Globus pallidus (tissue), 1 donor: ENCODE measurements around the gene CHIC2.
A peak's percentile ranks its signal among the peaks of the same experiment; 100 is the strongest.

Experiments
- DNase-seq: peaks from one replicate; pipeline ENCODE4 v3.0.0-alpha.2; 2015; ENCODE audit warnings: low spot score

Gene CHIC2

DNA sequence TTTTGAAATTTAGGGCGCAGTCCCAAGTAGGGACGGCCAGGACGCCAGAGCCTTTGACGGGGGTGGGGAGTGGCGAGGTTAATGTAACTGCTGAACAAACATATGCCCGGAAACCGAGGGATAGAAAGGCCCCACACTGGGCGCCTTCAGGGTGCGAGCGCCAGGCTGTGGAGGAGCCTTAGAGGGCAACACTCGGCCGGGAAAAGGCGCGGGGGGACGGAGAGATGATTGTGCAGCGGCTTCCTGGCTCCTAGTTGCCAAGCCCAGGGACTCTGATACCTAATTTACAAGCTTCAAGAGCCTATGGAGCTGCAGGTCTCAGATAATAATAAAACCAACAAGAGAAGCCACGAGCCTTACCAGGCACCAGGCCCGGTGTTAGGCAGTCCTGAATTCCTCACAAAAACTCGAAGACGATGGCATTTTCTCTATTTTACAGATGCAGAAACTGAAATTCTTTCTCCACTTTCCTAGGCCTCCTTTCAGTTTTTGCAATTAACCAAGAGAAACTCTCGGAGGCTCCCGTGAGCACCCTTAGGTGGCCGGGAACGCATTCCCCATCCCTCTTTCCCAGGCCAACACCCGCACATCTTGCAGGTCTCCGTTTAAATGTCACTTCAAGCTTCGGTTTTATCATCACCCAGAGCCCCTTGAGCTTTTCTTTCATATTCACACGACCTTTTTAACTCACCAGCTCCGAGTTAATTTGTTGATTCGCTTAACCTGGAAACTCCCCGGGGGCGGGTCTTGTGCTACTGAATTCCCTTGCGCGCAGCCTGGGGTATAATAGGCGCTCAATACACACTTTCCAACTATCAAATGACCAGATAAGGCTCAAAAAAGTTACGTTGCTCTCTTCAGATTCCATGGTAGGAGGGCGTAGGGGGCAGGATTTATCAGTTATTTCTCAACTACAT is 29.2 kb upstream of the CHIC2 start:
- DNase-seq, result no peak

DNA sequence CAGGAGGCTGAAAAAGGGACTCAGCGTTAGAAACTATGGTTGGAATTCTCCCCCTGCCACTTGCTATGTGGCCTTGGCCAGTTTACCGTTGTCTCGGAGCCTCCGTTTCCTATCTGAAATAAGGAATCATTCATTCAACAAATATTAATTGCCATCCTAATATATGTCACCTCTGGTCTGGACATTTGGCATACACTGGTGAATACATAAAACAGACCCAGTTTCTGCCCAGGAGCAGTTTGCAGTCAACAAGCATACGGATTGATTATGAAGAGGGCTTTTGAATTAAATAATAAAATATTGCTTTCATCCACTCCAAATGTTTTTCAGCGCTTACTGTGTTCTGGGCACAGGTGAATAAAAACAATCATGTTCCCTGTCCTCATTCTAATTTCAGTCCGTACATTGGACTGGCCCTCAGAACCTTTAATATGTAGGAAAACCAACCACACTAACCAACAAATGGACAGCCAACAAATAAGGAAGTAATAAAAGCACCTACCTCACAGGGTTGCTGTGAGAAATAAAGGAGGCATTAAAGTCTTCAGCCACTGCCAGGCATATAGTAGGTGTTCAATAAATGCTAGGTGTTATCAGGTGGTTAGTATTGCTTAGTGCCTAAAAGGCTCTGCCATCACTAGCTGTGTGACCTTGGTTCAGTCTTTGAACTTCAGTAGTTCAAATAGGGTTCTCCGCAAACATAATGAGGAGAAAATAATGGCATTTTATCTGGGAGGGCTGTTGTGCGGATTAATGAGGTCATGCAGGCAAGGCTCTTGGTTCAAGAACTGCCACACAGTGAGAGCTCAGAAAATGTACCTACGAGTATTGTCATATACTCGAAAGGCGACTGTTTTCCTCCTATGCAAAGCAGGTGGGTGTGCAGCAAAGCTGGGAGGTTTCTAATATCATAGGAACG is 28.3 kb upstream of the CHIC2 start:
- no peak for DNase-seq

DNA sequence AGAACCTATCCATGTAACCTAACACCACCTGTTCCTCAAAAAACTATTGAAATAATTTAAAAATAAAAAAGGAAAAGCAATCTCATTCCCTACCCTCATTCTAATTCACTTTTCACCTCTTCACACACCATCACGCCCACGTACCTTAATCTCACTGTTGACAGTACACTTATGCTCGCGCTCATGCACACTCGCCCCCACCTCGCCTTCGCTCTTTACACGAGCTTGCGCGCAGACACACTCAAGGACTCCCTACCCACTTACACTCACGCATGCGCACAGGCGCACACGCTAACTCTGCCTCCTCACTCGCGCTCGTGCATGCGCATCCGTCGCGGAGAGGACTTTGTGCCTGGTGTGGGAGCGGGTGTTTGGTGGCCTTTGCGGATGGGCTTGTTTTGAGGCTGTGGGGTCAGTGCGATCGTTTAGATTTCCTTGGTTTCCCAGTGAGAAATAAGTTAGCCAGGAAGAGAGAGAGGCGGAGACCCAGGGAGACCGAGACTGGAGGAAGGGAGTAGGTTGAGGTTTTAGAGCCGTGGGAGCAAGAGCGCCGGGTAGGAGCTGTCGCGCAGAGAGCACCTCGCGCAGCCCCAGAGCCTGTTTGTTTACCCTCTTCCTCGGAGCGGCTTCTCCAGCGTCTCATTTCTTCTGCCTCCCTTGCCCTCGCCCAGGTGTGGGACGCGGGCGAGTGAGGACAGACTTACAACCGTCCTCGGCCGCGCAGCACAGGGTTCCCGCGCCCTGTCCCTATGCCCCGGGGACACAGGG is 27.4 kb upstream of the CHIC2 start:
- DNase-seq, result peak; percentile 73

DNA sequence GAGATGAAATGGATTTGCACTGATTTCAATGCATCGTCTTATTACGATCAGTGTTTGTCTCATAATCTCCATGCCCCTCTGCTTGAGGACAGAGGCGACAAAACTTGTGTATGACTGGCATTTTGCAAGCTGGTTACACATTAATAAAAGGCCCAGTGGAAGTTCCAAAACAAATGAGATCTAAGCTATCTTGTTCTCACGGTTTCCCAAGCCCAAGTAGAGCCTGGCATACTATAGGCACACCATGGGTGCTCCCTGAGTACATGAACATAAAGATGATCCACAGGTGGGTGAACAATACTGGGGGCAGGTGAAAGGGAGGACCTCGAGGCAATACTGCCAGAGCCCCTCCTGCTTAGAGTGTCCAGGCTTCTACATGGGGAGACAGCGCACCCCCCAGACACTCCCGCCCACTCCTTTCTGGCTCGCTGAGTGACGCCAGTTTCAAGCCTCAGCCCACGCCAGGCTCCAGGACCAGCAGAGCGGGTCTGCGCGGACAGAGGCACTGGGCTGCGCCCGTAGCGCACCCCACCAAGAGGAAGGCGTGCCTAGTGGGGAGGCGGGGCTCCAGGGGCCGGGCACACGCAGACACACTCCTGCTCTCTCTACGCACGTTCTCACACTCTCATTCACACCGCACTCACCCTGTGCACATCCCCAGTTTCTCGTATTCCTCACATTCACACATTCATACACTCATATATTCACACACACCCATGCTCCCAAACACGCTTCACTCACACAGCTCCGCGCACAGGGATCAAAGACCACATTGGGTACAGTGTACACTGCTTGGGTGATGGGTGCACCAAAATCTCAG is 26.6 kb upstream of the CHIC2 start:
- DNase-seq, result no peak

DNA sequence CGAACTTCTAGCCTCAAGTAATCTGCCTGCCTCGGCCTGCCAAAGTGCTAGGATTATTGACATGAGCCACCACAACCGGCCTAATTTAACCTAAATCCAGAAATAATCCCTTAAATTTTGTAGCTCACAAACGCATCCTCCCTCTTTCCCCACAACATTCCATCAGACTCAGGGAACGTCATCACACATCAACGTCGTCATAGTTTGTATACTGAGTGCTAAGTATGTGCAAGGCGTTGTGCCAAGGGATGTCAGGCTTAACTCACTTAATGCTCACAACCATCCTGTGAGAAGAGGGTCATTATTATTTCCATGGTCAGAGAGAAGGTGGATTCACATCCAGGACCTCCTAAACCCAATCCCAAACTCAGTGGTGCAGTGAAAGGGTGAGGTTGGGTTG is 26.0 kb upstream of the CHIC2 start:
- DNase-seq, result no peak

DNA sequence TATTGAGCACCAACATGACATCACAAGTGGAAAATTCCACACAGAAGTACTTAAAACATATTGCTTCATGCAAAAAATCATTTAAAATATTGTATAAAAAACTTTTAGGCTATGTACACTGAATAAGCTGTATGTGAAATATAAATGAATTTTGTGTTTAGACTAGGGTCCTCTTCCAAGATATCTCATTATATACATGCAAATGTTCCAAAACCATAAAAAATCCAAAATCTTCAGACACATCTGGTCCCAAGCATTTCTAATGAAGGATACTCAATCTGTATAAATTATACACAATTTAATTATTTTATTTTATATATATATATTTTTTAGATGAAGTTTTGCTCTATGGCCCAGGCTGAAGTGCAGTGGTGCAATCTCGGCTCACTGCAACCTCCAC is 25.5 kb upstream of the CHIC2 start:
- DNase-seq, result no peak

DNA sequence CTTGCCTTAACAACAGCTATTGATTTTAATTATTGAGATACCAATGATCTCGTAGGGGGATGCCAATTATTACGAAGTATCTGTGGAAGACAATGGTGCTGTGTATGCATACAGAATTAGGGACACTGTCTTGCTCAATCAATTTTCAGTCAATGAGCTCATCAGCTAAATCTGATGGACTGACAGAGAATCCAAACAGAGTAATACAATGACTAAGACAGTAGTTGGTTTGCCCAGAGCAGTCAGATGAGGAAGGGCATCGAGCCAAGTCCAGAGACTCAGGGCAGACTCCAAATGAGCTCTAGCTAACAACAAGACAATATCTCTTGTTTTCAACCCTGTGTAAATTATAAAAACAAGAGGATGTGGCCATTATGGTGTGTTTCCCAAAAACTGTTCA is 20.9 kb upstream of the CHIC2 start:
- DNase-seq, result peak; percentile 92

DNA sequence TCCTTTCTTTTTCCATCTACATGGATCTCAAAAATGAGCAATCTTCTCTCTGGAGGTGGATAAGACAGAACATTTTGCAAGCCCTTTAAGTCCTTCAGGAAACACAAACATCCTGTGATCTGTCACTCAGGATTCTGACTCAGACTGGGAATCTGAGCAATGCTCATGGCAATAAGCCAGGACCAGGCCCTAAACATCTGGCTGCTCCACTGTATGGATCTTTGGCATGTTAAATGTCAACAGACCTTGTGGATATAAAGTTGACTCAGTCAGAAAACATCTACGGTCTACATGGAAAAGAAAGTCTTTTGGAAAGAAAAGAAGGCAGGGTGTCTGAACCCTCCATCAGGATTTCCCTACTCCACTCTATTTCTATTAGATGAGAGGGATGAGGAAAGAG is 17.8 kb upstream of the CHIC2 start:
- DNase-seq, result no peak

DNA sequence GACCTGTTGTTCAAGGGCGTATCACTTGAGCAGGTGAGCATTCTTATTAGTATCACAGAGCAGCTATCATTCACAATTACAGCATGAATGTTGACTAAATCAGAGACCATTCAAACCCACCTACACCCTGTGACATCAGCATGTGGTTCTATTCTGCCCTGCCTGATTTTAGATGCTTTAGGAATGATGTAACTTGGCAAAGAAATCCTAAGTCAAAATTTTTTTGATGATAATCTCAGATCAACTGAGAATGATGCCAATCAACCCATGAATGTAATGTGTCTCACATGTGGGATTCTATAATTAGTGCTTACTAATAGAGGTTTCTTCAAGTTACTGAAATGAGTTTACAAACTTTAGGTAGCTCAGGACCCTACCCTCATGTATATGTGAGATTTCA is 13.4 kb upstream of the CHIC2 start:
- no peak for DNase-seq

DNA sequence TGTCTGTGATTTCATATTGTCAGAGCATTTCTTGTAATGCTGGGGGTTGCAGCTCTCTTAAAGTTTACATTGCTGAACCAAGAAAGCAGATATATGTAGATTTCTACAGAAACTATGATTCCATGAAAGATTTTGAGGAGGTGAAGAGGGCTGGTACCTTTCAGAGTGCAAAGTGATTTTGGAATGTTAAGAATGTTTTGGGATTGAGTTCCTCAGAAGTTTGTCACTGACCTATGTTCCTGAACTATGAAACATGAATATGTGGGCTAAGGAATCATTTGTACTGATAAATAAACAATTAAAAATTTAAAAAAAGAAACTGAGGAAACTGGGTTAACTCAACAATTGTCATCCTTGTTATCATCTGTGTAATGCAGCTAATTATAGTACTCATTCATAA is 12.3 kb upstream of the CHIC2 start:
- no peak for DNase-seq

DNA sequence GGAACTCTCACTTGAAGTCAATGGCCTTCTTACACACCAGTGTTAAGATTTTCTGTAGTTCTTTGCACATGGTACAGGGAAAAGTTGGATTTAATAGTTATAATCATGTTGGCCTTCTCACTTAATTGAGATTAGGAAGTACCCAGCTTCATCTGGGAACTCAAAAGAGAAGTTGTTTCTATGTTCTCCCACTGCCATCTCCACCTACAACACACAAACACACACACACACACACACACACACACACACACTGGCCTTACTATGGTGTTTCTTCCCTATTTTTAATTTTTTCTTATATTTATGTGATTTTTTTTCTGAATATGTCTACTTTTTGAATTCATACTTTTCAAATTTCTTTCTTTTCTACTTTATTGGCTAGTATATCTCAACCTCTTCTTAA is 10.0 kb upstream of the CHIC2 start:
- DNase-seq, result no peak

DNA sequence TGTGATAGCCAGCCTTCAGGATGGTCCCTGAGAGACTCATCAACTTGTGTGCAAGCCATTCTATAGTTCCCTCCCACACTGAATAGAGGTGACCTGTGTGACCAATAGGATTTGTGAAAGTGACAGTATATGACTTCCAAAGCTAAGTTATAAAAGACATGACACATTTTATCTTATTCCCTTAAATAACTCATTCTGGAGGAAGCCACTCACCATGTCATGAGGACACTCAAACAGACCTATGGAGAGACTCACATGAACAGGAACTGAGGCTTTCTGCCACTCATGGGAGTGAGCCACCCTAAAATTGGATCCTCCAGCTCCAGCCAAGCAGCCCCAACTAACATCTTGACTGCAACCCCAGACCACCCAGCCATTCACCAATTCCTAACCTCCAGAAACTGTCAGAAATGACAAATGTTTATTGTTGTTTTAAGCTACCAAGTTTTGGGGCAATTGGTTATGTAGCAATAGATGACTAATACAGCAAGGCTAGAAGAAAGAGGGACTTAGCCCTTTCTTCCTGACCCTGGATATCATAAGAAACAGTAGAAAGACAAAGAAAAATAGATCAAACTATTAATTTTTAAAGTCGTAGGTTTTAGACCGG is 9.0 kb upstream of the CHIC2 start:
- no peak for DNase-seq

DNA sequence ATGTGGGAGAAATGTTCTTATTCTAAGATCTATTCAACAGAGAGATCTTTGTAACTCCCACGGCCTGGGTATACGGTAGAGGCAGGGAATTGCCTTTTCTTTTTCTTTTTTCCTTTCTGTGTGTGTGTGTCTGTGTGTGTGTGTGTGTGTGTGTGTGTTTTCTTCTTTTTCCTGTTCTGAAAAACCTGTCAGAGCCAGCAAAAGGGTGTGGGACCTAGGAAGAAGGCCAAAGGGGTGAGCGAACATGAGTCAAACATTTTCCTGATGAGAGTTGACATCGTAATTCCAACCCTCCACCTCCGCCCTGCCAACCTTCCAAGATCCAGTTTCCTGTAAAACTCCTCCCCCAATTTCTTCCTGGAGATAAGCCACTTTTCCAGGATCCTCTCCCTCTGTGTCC is 2.8 kb upstream of the CHIC2 start:
- DNase-seq, result no peak

DNA sequence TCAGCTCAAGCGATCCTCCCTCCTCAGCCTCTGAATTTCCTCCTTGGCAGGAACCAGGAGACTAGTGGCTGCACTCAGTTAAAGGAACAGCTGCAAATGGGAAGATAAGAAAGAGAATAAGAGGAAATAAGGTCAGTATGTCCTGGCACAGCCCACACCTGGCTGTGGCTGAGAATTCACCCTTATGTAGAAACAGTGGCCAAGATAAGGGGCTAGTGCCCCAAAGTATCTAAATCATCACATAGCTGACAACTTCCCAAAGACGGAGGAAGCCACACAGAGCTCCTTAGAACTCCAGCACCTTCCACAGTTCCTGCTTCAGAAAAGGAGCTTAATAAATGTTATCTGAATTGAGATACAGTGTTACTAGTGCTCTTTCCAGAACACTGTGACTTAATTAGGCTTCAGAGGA is 2.3 kb upstream of the CHIC2 start:
- no peak for DNase-seq

DNA sequence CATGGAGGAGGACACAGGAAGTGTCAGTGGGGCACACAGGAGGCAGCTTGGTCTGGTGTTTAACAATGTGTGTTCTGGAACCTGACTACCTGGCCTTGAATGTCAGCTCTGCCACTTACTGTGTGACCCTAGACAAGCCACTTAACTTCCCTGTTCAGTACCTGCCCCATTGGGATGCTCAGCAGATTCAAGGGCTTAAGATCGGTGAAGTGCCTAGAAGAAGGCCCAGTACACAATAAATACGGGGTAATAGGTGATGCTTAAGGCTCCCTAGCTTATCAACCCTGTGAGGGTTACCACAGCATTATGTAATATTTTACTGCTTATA is 1.6 kb upstream of the CHIC2 start:
- DNase-seq, result no peak

DNA sequence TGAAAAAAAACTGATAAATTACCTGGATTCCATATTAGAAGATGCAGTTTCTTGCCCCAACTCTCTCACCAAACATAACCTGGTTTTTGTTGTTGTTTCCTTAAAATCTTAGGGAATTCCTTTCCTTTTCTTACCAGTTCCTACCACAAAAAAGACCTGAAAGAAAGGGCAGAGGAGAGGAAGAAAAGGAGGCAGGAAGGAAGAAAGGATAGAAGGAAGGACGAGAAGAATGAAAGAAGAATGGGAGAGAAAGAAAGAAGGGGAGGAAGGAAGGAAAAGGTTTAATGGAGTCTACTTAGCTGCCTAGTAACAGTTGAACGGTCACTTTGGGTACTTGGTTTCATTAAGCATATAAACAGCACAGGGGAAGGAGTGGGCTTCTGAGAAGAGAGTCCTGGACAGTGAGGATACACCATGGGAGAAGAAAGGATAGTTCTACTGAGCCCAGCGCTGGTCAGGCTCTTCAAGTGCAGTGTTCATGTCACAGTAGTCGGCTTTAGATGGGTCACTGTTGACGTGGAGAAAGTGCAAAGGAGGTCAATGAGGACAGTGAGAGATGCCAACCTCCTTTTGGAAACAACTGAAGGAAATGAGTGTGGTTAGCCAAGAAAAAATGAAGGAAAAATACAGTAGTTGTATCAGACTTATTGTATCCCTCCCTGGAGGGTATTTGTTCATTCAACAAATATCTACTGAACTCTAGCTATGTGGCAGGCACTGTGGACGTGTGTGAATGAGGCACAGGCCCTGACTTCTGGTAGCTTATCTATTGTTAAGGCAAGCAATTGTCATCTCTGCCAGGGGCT is 1.1 kb upstream of the CHIC2 start:
- DNase-seq, result no peak

DNA sequence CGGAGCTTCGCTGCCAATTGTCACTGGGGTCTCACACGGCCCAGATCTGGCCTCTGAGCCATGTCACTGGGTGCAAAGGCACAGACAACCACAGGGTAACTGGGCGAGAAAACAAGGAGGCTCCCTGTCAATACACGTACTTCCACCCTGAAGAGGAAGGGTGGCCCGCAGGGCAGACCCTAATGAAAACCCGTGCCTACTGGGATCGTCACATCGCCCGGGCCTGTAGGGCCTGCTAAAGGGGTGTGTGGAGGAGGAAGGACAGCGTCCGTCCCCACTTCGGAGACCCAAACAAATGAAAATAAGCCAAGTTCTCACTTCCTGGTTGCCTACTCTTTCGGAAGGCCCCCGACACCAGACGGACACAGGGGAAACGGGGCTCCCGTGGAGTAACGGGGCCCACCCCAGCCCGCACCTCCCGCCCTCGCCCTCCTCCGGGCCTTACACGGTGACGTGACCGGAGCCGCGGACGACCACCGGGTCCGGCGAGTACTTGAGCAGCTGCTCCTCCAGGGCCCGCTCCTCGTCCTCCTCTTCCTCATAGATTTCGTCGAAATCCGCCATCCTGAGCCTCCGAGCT is 578 bp downstream of the CHIC2 start:
- peak; percentile 45 for DNase-seq

DNA sequence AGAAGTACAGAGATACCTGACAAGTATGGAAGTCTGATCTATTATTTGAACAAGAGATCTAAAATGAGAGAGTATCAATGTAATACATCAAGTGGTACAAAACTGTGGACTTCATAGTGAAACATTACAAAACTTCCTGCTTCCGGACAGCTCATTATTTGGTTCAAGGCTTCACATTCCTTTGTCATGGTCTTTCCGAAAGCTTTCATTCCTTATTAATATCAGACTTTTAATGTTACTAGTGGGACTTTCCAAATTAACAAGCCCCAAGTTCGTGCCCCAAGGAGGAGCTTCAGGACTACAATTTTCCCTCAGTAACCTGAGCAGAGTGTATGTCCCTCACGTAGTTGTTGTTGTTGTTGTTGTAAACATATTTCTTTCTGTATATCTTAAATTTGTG is 1.2 kb downstream of the CHIC2 start:
- peak; percentile 11 for DNase-seq

DNA sequence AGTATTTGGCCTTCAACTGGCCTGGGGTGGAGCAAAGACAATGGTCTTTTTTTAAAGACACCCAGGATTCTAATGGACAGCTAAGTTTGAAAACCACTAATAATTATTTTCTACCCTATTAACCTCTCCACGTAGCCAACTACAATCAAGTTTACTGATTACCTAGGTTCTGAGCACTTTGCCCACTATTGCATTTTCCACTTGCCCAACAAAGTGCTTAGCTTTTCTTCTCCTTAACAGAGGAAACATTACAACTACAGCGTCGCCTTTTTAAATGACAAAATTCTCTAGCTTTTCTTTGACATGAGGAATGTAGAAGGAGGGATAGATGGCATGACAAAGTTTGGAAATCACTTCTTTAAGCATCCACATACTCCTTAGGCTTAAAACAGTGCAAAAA is 2.0 kb downstream of the CHIC2 start:
- no peak for DNase-seq

DNA sequence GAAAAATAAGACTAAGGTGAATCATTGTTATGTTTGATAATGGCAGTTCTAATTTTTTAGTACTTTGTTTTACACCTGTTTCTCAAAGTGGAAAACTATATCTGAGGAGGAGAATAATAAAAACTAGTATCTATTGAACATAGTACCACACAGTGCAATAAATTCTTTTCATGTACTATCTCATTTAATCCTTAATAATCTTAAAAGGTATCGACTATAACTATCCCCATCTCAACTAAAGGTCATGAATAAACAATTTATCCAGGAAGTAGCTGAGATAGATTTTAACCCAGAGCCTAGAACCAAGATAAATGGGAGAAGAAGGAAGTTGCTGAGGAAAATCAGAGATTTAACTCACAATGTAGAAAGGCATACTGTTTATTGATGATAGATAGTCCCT is 2.5 kb downstream of the CHIC2 start:
- DNase-seq, result no peak
